Ishikawa (cell line): ENCODE results near the gene STPG3.

ENCODE experiments used
- CEBPB ChIP-seq: IDR thresholded peaks from 2 replicates; pipeline ENCODE4 v1.6.1; 2012
- EGR1 ChIP-seq: IDR thresholded peaks from 2 replicates; pipeline ENCODE4 v1.6.1; 2012
- EP300 ChIP-seq: IDR thresholded peaks from 2 replicates; pipeline ENCODE4 v1.6.1; 2012; ENCODE audit warnings: borderline replicate concordance
- FOXM1 ChIP-seq: IDR thresholded peaks from 2 replicates; pipeline ENCODE4 v1.6.1; 2012; ENCODE audit warnings: low read depth, borderline replicate concordance
- MAX ChIP-seq: IDR thresholded peaks from 2 replicates; pipeline ENCODE4 v1.6.1; 2012
- RAD21 ChIP-seq: IDR thresholded peaks from 2 replicates; pipeline ENCODE4 v1.6.1; 2012; ENCODE audit warnings: low read depth
- TAF1 ChIP-seq: IDR thresholded peaks from 2 replicates; pipeline ENCODE4 v1.6.1; 2012; ENCODE audit warnings: low read depth, mild to moderate bottlenecking
- TCF12 ChIP-seq: IDR thresholded peaks from 2 replicates; pipeline ENCODE4 v1.6.1; 2012; ENCODE audit warnings: low read depth
- TEAD4 ChIP-seq: IDR thresholded peaks from 2 replicates; pipeline ENCODE4 v1.6.1; 2012
- USF1 ChIP-seq: IDR thresholded peaks from 2 replicates; pipeline ENCODE4 v1.6.1; 2012
- YY1 ChIP-seq: IDR thresholded peaks from 2 replicates; pipeline ENCODE4 v1.6.1; 2012; ENCODE audit warnings: low read depth
- ZBTB7A ChIP-seq: IDR thresholded peaks from 2 replicates; pipeline ENCODE4 v1.6.1; 2012; ENCODE audit warnings: low read depth
- TF ChIP-seq, protein P1 (sequence below): IDR thresholded peaks from 2 replicates; pipeline ENCODE4 v1.6.1; 2012; ENCODE audit warnings: low read depth, mild to moderate bottlenecking

DNA sequence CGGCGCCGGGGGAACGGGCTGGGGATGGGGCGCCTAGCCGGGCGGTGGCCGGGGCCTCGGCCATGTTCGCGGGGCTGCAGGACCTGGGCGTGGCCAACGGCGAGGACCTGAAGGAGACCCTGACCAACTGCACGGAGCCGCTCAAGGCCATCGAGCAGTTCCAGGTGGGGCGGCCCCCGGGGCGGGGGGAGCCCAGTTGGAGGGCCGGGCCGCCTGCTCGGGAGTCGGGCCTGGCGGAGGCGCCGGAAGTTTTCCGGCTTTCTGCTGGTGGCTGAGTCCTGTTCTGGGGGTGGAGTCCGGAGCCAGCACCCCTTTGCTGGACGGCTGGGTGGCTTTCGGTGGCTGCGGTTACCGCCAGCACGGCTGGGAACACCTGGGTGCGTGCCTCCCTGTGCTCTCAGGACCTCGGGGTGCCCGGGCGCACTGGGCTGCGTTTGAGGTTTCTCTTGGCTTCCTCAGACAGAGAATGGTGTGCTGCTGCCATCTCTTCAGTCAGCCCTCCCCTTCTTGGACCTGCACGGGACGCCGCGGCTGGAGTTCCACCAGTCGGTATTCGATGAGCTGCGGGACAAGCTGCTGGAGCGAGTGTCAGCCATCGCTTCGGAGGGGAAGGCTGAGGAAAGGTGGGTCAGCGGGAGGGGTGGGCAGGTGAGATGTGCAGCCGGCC is 4.5 kb downstream of the STPG3 start:
- TF ChIP-seq ZBTB7A, result no peak
- TF ChIP-seq, protein P1, sequence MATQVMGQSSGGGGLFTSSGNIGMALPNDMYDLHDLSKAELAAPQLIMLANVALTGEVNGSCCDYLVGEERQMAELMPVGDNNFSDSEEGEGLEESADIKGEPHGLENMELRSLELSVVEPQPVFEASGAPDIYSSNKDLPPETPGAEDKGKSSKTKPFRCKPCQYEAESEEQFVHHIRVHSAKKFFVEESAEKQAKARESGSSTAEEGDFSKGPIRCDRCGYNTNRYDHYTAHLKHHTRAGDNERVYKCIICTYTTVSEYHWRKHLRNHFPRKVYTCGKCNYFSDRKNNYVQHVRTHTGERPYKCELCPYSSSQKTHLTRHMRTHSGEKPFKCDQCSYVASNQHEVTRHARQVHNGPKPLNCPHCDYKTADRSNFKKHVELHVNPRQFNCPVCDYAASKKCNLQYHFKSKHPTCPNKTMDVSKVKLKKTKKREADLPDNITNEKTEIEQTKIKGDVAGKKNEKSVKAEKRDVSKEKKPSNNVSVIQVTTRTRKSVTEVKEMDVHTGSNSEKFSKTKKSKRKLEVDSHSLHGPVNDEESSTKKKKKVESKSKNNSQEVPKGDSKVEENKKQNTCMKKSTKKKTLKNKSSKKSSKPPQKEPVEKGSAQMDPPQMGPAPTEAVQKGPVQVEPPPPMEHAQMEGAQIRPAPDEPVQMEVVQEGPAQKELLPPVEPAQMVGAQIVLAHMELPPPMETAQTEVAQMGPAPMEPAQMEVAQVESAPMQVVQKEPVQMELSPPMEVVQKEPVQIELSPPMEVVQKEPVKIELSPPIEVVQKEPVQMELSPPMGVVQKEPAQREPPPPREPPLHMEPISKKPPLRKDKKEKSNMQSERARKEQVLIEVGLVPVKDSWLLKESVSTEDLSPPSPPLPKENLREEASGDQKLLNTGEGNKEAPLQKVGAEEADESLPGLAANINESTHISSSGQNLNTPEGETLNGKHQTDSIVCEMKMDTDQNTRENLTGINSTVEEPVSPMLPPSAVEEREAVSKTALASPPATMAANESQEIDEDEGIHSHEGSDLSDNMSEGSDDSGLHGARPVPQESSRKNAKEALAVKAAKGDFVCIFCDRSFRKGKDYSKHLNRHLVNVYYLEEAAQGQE, result no peak
- no peak for TF ChIP-seq TAF1
- 0 out of 2 replicates have a peak, but pooled peaks have one; percentile 56 for TF ChIP-seq YY1
- no peak for TF ChIP-seq CEBPB
- TF ChIP-seq TEAD4, result no peak
- no peak for TF ChIP-seq RAD21
- 0 out of 2 replicates have a peak, but pooled peaks have one; percentile 21 for TF ChIP-seq MAX
- TF ChIP-seq TCF12, result 0 out of 2 replicates have a peak, but pooled peaks have one; percentile 13
- no peak for TF ChIP-seq EP300
- TF ChIP-seq EGR1, result no peak
- no peak for TF ChIP-seq USF1
- TF ChIP-seq FOXM1, result no peak
